GM21390 (cell line): ENCODE measurements around the gene ZBTB2.
"Not testable (repeated sequence)": the region's sequence is repeated elsewhere in the genome, so short reads cannot be mapped to it uniquely, and the experiment has no call there.

Experiments
- ATAC-seq: cut with Tn5 transposase; IDR thresholded peaks from one replicate; pipeline ENCODE4 v1.9.1; 2021; ENCODE audit not compliant: unreplicated experiment

ZBTB2 gene

DNA sequence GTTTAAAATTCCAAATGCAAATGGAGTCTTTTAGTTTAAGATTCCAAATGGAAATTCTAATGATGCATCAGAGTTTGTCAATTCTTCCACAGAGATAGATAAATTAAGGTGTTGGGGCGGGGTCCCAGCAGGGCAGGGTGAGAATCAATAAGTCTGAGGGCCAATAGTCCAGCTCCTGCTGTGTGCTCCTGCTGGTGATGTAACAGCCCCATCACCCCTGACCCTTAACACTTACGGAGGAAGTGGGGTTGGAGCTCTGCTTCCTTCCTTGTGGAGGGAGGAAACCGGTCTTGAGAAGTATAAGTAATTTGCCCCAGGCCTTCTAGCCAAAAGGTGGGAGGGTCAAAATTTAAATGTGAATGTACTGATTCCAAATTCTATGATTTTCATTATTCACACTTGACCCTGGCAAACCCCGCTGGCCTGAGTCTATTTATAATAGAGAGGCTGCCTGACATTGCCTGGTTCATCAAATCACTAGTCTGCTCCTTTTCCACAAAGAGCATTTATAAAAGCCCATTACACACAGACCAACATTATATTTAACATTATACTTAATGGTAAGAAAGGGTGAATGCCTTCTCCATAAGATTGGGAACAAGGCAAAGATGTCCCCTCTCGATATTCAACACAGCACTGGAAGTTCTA is 17.2 kb downstream of the ZBTB2 start:
- no peak for ATAC-seq

DNA sequence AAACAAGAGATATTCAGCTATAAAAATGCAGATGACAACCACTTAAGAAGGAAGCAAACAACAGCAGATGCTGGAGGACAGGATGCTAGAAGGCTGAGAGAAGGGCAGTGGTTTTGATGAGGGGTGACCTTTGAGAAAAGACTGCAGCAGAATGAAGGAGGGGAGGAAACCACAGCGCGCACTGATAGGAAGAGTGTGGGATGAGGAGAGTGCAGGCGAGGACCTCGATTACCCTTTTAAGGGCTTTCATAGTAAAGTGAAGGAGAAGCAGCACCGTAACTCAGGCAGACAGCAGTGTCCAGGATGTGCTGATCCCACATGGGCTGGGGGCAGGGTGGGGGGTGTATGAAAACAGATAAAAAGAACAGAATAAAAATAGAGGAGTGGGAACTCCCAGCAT is 19.2 kb downstream of the ZBTB2 start:
- ATAC-seq, result no peak

DNA sequence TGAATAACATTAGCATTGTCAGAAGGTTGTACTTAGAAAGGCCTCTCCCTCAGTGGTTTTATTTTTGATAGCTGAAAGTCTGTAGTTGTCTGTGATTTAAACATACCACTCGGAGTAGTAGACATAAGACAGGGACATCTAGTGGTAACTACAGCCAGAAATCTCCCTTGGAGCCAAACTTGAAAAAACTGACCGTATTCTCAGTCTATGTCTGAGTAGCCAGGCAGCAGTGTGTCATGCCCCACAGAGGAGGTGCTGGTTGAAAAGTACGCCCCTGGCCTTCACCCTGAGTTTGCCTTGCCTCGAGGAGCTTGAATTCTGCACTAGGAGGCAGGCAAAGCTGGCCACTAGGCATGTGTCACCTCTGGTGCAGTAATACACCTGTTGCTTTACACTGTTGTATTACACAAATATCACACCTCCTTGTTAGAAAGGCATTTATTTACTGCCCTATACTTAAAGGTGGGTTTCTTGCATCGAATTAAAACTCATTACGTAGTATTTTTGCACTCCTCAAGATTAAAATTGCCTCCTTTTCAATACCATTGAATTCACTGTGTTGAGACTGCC is 20.8 kb downstream of the ZBTB2 start:
- no peak for ATAC-seq

DNA sequence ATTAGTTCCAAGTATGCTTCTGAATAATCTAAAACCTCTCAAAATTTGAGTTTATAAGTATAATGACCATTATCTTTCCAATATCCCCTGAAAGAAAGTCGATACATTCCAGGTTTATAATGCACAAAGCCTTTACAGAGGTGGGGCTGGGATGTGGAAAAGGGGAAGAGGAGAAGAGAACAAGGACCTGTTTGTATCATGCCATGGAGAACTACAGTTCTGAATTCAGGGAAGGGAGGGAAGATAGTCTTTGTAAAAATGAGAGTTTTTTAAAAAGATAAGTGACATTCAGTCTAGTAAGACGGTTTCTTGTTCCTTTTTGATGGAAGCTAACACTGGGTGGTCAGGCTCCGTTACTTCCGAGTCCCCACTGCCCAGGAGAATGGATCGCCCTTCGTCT is 26.1 kb downstream of the ZBTB2 start:
- no peak for ATAC-seq

DNA sequence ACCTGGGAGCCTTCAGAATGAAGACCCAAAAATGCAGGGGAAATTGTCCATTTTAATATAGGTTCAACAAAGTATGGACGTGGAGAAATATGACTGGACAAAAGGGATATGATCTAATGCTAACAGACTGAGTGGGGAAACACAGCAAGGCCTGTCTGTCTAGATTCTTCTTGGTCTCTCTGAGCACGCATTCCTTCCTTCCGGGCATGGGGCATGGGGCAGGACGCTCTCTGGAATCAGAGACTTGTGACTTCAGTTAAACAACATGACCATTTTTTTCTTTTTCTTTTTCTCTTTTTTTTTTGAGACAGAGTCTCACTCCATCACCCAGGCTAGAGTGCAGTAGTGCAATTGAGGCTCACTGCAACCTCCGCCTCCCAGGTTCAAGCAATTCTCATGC is 31.9 kb downstream of the ZBTB2 start:
- no peak for ATAC-seq

DNA sequence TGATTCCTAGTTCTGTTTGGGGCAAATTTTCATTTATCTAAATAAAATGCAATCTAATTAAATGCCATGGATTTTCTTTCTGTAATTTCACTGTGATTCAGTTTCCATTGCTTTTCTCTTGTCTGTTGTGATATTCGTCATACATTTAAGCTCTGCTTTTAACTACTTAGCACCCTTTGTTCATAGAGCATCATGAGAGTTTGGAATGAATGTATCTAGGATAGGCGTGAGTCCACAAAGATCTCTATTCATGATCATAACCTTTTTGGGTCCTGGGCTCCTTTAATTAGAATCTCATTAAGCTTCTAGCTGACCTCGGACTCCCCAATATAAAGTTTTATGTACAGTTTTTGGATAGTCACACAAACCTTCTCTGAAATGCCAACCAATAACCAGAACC is 32.9 kb downstream of the ZBTB2 start:
- ATAC-seq, result no peak

DNA sequence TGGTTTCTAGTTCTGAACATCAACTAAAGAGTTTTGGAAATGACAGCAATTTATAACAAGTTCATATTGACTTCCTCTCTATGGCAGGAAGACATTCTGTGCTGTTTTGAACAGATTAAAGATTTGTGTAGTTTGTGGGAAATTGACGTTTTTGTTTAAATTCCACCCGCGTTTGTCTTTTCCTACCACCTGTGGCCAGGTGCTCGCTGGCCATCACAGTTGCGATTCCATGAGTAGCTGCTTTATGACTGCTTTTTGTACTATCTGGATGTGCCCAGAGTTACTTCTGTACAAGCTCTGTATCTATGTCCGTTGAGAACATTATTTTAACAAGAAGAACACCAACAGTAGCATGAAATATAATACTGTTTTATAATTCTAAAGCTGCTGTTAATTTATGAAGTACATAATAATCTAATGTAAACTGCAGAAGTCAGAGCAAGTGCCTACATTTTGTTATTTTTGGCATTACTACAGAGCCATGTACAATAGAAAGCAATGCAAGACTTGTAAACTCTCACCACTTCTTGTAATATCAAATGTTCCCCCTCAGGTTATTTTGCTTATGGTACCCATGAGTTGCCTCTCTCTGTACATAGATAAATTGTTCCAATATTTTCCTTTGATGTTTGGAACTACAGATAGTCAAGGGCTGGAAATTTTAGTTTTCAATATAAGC is 33.5 kb downstream of the ZBTB2 start:
- no peak for ATAC-seq

GRCh38 chr6:151356983-151357382 is 34.4 kb downstream of the ZBTB2 start:
- ATAC-seq, result not testable (repeated sequence)

GRCh38 chr6:151353795-151354194 is 37.6 kb downstream of the ZBTB2 start:
- no peak for ATAC-seq

- no peak for ATAC-seq
These were observed 38.7 kb downstream of the ZBTB2 start for GRCh38 chr6:151352410-151353396.

DNA sequence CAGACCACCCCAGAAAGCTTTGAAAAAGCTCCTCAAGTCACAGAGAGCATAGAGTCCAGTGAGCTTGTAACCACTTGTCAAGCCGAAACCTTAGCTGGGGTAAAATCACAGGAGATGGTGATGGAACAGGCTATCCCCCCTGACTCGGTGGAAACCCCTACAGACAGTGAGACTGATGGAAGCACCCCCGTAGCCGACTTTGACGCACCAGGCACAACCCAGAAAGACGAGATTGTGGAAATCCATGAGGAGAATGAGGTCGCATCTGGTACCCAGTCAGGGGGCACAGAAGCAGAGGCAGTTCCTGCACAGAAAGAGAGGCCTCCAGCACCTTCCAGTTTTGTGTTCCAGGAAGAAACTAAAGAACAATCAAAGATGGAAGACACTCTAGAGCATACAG is 39.6 kb downstream of the ZBTB2 start:
- ATAC-seq, result no peak

GRCh38 chr6:151351146-151351700 is 40.1 kb downstream of the ZBTB2 start:
- no peak for ATAC-seq

- ATAC-seq, result no peak
These were observed 40.8 kb downstream of the ZBTB2 start for GRCh38 chr6:151350442-151351145.

GRCh38 chr6:151349651-151350270 is 41.6 kb downstream of the ZBTB2 start:
- no peak for ATAC-seq

GRCh38 chr6:151342750-151343149 is 48.6 kb downstream of the ZBTB2 start:
- ATAC-seq, result not testable (repeated sequence)

- ATAC-seq, result no peak
These were observed 49.7 kb downstream of the ZBTB2 start for GRCh38 chr6:151341476-151342195.

GRCh38 chr6:151340219-151340978 is 51.0 kb downstream of the ZBTB2 start:
- ATAC-seq, result no peak

DNA sequence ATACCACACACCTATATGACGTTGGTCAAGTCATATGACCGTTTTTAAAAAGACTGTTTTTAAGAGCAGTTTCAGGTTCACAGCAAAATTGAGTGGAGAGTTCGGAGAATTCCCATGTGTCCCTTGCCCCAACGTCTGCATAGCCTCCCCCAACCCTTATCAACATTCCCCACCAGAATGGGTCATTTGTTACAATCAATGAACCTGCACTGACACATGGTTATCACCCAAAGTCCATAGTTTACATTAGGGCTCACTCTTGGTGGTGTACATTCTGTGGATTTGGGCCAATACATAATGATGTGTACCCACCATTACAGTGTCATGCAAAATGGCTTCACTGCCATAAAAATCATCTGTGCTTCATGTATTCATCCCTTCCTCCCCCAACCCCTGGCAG is 52.0 kb downstream of the ZBTB2 start:
- no peak for ATAC-seq
